HepG2 (cell line): ENCODE data around the gene MYO3B. TPM values are rescaled to one million over a fixed set of nuclear protein-coding genes. Genes with fewer than 3 reads are reported as not detected.

Experiments used
- BRD4 ChIP-seq: sonication (generic); formaldehyde crosslinking; IDR thresholded peaks from 2 replicates; pipeline ENCODE4 v1.4.0; 2020; ENCODE audit warnings: missing genetic modification reagents
- CTCF ChIP-seq: sonication (generic); formaldehyde crosslinking; IDR thresholded peaks from 2 replicates; pipeline ENCODE4 v1.5.0; 2020; ENCODE audit warnings: mild to moderate bottlenecking, missing genetic modification reagents, moderate library complexity
- ESRRA ChIP-seq: sonication (generic); formaldehyde crosslinking; IDR thresholded peaks from 2 replicates; pipeline ENCODE4 v1.5.1; 2020; ENCODE audit warnings: mild to moderate bottlenecking, low read depth, missing genetic modification reagents
- FOSL2 ChIP-seq: sonication (generic); formaldehyde crosslinking; IDR thresholded peaks from 2 replicates; pipeline ENCODE4 v1.4.0; 2020; ENCODE audit warnings: missing genetic modification reagents
- MAF1 ChIP-seq: sonication (generic); formaldehyde crosslinking; IDR thresholded peaks from 2 replicates; pipeline ENCODE4 v1.5.0; 2020; ENCODE audit warnings: missing genetic modification reagents, borderline replicate concordance
- NR2C2 ChIP-seq: sonication (generic); formaldehyde crosslinking; IDR thresholded peaks from 2 replicates; pipeline ENCODE4 v1.4.0; 2020; ENCODE audit warnings: missing genetic modification reagents, mild to moderate bottlenecking, moderate library complexity, borderline replicate concordance
- PAXIP1 ChIP-seq: sonication (generic); formaldehyde crosslinking; conservative IDR thresholded peaks from 2 replicates; pipeline ENCODE4 v1.4.0; 2020; ENCODE audit warnings: mild to moderate bottlenecking, missing genetic modification reagents, moderate library complexity
- SRSF4 ChIP-seq: fragments of 200-400 bp; formaldehyde crosslinking; IDR thresholded peaks from one replicate; pipeline ENCODE4 v1.6.1; 2018; ENCODE audit warnings: mild to moderate bottlenecking, low read depth, low read length, moderate library complexity; ENCODE audit not compliant: poor library complexity, severe bottlenecking
- SUZ12 ChIP-seq: fragments of 150-350 bp; IDR thresholded peaks from 2 replicates; pipeline ENCODE4 v1.6.1; 2014; ENCODE audit warnings: low read depth, low read length
- WIZ ChIP-seq: sonication (generic); formaldehyde crosslinking; IDR thresholded peaks from 2 replicates; pipeline ENCODE4 v1.5.1; 2020; ENCODE audit warnings: mild to moderate bottlenecking, missing genetic modification reagents
- ZBTB1 ChIP-seq: sonication (generic); formaldehyde crosslinking; IDR thresholded peaks from 2 replicates; pipeline ENCODE4 v1.4.0; 2020; ENCODE audit warnings: missing genetic modification reagents, borderline replicate concordance
- ZBTB10 ChIP-seq: sonication (generic); formaldehyde crosslinking; IDR thresholded peaks from 2 replicates; pipeline ENCODE4 v1.4.0; 2020; ENCODE audit warnings: missing genetic modification reagents, borderline replicate concordance
- ZNF609 ChIP-seq: sonication (generic); formaldehyde crosslinking; IDR thresholded peaks from 2 replicates; pipeline ENCODE4 v1.4.0; 2020; ENCODE audit warnings: mild to moderate bottlenecking, missing genetic modification reagents, borderline replicate concordance
- ZNF644 ChIP-seq: IDR thresholded peaks from 2 replicates; pipeline ENCODE4 v1.6.1; 2016; ENCODE audit warnings: low read depth
- ZNF660 ChIP-seq: sonication (generic); formaldehyde crosslinking; IDR thresholded peaks from 2 replicates; pipeline ENCODE4 v1.5.1; 2020; ENCODE audit warnings: mild to moderate bottlenecking, low read depth, missing genetic modification reagents, borderline replicate concordance
- polyA plus RNA-seq, 8 experiments: library from polyadenylated mRNA; depleted of rRNA in 3 of 8; stranded (reverse) in 7 of 8; unstranded in 1 of 8; fragments of >200 nt; fragmentation: Illumina TruSeq in 4 of 8; extraction: Trizol in 4 of 8; gene quantifications; 2 replicates each; pipeline versions ENCODE4 v1.2.1 to v1.2.3, GENCODE V29; 2011 to 2016; ENCODE audit warnings: low read depth in 4 of 8, missing spikeins in 1 of 8, mixed read lengths in 1 of 8; ENCODE audit not compliant: insufficient read depth in 1 of 8
- total RNA-seq, 5 experiments: library from RNA; depleted of rRNA; stranded (reverse); fragments of >200 nt; fragmentation: Illumina TruSeq; extraction: Trizol; gene quantifications; 2 replicates each; pipeline ENCODE4 v1.2.3, GENCODE V29; 2016; ENCODE audit warnings: low read depth in 1 of 5

The MYO3B gene
- total and polyA plus RNA-seq, 2 of the 13 experiments (the other 11 are each of a cell fraction or from before 2014, with no cell fraction given), result 0.01 TPM; not detected in 1

- TF ChIP-seq ZBTB10 (CRISPR knock-in tag) (no peak), ZNF660 (CRISPR knock-in tag) (no peak), SUZ12 (no peak), ESRRA (CRISPR knock-in tag) (no peak), ZNF644 (CRISPR knock-in tag) (peak; percentile 72), PAXIP1 (CRISPR knock-in tag) (peak; percentile 91), FOSL2 (CRISPR knock-in tag) (no peak), ZBTB1 (CRISPR knock-in tag) (no peak), BRD4 (no peak), ZNF609 (CRISPR knock-in tag) (no peak), WIZ (CRISPR knock-in tag) (no peak), CTCF (CRISPR knock-in tag) (no peak), SRSF4 (no peak), NR2C2 (CRISPR knock-in tag) (no peak), MAF1 (no peak)
These were observed 307.5 kb downstream of the MYO3B start (continued) for GRCh38 chr2:170485254-170486026.
